Hindlimb muscle (tissue), 1 donor: ENCODE results near the gene ARID1B. TPM values are rescaled to one million over a fixed set of nuclear protein-coding genes. Genes with fewer than 3 reads are reported as not detected.

Source experiments
- DNase-seq: peaks from one replicate; pipeline ENCODE4 v3.0.0-alpha.2; 2013
- polyA plus RNA-seq: library from polyadenylated mRNA; unstranded; fragments of 120-200 nt; gene quantifications from one replicate; pipeline ENCODE4 v1.2.1, GENCODE V29; 2013; ENCODE audit not compliant: insufficient read length

The ARID1B gene
- polyA plus RNA-seq: 76.6 TPM

DNA sequence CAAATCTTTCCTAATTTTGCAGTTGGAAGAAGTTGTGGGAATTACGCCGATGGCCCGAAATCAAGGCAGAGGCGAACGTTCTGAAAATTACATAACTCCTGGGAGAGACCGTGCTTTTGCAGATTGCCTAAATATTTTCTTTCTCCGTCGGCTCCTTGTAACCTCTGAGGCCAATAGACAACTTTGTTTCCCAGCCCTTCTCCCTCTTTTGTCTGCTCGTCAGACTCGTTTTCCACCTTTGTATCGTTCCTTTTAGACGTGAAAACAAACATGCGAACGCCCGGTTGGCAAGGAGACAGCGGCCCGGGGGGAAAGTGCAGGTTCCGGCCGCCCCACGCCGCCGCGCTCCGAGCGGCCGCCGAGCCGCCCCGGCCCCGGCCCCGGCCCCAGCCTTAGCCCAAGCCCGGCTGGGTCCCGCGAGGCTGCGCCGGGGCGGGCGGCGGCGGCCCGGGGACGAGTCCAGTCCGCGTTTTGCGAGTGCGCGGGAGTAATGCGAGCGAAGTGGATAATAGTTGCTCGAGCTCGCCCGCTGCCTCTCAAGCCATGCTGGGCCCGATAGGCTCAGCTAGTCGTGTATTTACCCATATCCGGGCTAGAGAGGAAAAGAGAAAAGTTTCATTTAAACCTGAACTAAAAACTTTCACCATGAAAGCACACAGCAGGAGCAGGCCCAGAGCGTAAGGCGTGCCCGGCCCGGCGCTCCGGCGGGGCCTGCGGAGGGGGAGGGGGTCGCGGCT, at the start of gene ARID1B:
Gene ARID1B (plus strand): TSS at position 539 of the 737 bp plus-strand sequence. CDS start 303 bp downstream, outside the sequence.
- DNase-seq: peak; percentile 86

GRCh38 chr6:156727715-156728385, 49.3 kb upstream of the ARID1B start:
- DNase-seq: no peak

DNA sequence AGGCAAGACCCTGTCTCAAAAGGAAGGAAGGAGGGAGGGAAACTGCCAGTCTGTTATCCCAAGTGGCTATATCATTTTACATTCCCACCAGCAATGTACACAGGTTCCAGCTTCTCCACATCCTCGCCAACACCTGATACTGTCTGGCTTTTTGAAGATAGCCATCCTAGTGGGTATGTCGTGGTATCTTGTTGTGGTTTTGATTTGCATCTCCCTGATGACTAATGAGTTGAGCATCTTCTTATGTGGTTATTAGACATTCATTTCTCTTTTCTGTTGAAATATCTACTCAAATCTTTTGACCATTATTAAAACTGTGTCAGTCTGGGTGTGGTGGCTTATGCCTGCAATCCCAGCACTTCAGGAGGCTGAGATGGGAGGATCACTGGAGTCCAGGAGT, 47.9 kb upstream of the ARID1B start:
- no peak for DNase-seq

DNA sequence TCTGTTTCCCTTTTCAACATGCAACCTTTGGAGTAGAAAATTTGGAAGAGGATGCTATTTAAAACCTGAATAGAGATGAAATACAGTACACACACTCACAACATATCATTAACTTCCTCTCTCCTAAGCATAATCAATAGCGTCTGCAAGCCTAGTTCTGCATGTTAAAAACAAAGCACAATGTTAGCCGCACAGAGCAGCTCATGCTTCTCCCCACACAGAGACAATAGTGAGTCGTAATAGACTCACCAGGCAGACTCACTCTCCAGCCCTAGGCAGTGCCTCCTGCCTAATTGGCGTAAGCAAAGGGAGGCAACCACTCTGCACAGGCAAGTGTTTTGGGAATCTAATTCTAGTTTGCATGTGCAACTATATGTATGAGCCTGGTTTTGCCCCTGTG, 45.8 kb upstream of the ARID1B start:
- no peak for DNase-seq

- no peak for DNase-seq
Measured at GRCh38 chr6:156735751-156736150, 41.4 kb upstream of the ARID1B start.

- DNase-seq: no peak
Measured at GRCh38 chr6:156740604-156741003, 36.6 kb upstream of the ARID1B start.

DNA sequence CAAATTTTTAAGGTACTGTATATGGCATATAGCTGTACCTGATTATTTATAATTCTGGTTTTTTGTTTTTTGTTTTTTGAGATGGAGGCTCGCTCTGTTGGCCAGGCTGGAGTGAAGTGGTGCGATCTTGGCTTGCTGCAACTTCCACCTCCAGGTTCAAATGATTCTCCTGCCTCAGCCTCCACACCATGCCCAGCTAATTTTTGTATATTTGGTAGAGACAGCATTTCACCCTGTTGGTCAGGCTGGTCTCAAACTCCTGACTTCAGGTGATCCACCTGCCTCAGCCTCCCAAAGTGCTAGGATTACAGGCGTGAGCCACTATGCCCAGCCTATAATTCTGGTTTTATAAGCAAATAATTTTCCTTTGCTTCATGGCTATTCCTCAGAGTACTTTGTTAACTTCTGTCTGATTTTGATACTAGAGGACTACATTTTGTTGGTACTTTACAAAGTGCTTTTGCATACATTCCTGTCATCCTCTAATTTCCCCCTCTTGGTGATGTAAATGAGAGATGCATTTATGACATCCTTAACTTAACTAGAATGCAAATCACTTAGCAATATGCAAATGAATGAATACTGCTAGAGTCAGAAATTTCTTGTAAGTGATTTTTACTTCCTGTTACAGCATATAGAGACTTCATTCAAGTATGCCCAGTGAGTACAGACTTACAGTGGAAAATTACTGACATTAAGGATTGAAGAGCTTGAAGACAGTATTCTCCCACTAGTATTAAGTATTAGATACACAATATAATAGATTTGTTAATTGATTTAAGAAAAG, 35.7 kb upstream of the ARID1B start:
- DNase-seq: no peak

DNA sequence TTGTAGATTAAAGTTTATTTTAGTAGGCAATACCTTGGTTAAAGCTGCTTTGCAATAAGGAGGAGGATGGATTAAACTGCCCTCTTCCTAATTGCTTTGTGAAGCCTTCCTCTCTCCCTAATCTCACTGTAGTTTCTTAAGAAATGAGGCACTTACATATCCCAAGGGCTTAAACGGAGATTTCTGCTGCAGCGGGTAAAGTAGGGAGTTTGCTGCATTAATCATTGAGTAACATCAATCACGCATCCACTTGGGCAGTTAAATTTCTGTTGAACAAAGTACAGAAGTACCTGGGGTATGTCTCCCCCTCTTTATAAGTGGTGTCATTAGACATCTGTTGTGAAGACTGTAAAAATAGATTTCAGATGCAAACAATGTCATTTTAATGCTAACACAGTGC, 29.5 kb upstream of the ARID1B start:
- no peak for DNase-seq

DNA sequence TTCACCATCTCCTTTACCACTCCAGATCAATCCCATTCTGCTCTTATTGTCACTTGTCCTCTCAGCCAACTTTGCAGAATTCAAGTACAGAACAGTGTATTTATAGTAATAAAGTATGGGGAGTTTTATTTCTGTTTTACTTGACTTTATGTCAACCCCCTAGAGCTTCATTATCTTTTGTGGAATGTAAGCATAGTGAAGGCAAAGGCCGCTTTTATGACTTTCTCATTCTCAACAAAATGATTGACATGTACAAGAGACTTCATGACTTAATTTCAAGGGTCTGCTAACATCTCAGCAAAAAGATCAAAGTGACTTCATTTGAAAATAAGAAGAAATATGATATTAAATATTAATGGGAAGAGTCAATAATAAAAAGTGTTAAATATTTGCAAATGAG, 28.7 kb upstream of the ARID1B start:
- no peak for DNase-seq

- no peak for DNase-seq
Measured at GRCh38 chr6:156752666-156753301, 24.4 kb upstream of the ARID1B start.

DNA sequence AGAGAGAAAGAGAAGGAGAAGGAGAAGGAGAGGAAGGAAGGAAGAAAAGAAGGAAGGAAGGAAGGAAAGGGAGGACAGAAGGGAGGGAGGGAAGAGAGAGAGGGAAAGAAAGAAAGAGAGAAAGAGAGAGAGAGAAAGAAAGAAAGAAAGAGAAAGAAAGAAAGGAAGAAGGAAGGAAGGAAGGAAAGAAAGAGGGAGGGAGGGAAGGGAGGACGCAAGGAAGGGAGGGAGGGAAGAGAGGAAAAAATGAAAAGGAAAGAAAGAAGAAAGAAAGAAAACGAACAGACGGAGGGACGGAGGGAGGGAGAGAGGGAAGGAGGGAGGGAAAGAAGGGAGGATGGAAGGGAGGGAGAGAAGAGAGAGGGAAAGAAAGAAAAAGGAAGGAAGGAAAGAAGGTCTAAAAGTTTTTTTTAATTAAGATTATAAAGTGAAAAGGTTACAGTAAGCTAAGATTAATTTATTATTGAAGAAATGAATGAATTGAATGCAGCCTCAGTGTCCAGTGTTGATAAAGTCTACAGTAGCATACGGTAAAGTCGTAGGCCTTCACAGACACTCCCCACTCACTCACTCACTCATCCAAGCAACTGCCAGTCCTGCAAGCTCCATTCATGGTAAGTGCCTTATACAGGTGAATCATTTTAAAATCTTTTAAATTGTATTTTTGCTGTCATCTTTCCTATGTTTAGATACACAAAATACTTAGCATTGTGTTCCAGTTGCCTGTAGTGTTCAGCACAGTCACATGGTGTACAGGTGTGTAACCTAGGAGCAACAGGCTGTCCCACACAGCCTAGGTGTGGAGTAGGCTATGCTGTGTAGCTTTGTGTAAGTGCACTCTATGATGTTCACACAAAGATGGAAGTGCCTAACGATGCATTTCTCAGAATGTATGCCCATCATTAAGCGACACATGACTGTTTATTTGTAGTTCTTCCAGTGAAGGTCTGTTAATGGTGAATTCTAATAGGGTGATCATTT, 20.3 kb upstream of the ARID1B start:
- DNase-seq: no peak

DNA sequence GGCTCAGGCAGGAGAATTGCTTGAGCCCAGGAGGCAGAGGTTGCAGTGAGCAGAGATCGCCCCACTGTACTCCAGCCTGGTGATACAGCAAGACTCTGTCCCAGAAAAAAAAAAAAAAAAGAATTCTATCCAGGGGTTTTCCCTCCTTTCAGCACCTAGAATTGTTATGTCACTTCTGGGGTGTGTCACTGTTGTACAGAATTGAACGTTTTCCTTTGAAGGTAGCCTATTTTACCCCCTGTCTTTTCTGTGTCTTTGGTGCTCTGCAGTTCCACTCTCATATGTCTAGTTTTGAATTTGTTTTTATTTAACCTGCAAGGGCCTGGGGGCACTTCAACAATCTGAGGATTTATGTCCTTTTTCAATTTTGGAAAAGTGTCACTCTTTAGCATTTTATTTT, 19.3 kb upstream of the ARID1B start:
- no peak for DNase-seq

DNA sequence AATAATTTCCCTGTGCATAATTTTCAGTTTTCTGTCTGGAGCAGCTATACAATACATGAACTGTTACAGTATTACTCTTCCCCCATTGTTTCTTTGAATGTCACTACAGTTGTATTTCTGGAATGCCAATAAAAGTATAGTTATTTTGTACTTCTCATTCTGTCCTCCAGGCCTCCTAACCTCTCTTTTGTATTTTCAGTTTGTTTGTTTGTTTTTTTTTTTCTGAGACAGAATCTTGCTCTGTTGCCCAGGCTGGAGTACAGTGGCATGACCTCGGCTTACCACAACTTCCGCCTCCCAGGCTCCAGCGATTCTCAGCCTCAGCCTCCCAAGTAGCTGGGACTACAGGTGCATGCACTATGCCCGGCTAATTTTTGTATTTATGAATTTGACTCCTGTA, 16.8 kb upstream of the ARID1B start:
- no peak for DNase-seq

GRCh38 chr6:156762547-156762946, 14.6 kb upstream of the ARID1B start:
- no peak for DNase-seq

DNA sequence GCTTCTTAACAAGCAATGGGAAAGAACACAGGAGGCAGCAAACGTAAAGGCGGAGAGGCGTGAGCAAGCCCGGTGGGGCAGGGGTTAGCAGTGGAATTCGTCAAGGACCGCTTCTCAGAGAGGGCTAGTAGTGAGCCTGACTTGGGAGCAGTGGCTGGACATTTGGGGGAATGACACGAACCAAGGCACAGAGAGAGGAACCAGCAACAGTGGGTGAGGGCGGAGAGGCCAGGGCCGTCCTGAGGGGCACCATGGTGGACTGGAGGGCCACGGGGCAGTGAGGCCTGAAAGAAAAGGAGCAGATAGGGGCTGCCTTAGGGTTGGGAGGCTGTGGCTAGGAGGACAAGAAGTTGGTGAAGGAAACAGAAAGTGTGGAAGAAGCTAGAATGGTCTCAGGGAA, 12.1 kb upstream of the ARID1B start:
- DNase-seq: no peak

- no peak for DNase-seq
Measured at GRCh38 chr6:156767603-156768467, 9.3 kb upstream of the ARID1B start.

GRCh38 chr6:156771047-156771446, 6.1 kb upstream of the ARID1B start:
- no peak for DNase-seq

DNA sequence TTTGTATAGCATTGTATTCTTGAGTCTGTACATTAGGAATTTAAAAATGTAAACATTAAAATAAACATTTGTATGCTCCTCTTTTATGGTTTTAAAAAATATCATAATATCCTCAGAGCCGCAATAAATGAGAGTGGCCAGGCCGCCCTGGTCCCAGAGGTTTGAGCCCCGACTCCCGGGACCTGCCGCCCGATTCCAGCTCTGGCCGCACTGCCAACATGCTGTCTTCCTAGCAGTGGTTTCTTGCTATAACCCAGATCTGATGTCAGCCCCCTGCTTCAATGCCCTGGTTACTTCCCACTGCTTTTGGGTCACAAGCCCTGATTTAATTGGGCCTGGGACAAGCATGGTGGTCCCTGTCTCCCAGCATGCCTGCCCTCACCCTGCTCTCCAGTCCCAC, 5.4 kb upstream of the ARID1B start:
- DNase-seq: no peak

DNA sequence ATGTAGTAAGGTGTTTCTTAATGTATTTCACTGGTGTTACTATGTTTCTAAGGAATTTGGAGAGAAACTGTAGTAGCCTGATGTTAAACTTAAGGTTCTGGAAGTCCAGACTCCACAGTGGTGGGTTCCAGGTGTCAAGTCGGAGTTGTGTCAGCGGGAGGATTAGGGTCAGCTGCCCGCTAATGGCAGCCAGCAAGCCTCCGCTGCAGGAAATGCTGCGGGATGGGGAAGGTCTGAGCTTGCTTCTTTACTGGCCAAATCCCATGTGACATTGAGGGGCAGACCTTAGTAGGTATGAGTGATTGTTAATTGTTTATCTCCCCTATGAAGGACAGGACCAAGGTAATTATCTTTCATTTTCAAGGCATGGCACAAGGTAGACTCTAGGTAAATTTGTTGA, 3.7 kb upstream of the ARID1B start:
- no peak for DNase-seq

- no peak for DNase-seq
Measured at GRCh38 chr6:156773935-156774852, 3.0 kb upstream of the ARID1B start.
